ENCODE data around the gene MAMLD1. TPM values are rescaled to one million over a fixed set of nuclear protein-coding genes. Genes with fewer than 3 reads are reported as not detected.

The MAMLD1 gene
- total RNA-seq, 2 donors from 2014 or later: 7.9 to 8.3 TPM

- no peak for TF ChIP-seq CTCF (IDR thresholded peaks at IDR 0.05)
- DNase-seq (ENCODE audit: low spot score) (no peak), ATAC-seq (ENCODE audit: insufficient number of reproducible peaks, low FRiP score, low read depth) (no peak)
- Histone ChIP-seq H3K27ac (no peak overlapping the region), H3K36me3 (no peaks in the 10 kb centered on the region), H3K4me1 (ENCODE audit: control insufficient read depth in 1 of 2, low read depth in 2 of 2) (no peaks in the 10 kb centered on the region), H3K9me3 (no peaks in the 10 kb centered on the region), H3K27me3 (replicated peaks; ENCODE audit: insufficient read depth) (no peaks in the 10 kb centered on the region), H3K4me3 (no peak overlapping the region)
Measured at GRCh38 chrX:150464001-150464400, 100.9 kb downstream of the MAMLD1 start.

GRCh38 chrX:150465326-150465725 is 102.2 kb downstream of the MAMLD1 start:
- DNase-seq (ENCODE audit: low spot score) (no peak), ATAC-seq (ENCODE audit: insufficient number of reproducible peaks, low FRiP score, low read depth) (no peak)
- Histone ChIP-seq H3K27me3 (replicated peaks; ENCODE audit: insufficient read depth) (no peaks in the 10 kb centered on the region), H3K9me3 (no peaks in the 10 kb centered on the region), H3K27ac (no peak overlapping the region), H3K4me1 (ENCODE audit: control insufficient read depth in 1 of 2, low read depth in 2 of 2) (no peaks in the 10 kb centered on the region), H3K36me3 (no peaks in the 10 kb centered on the region), H3K4me3 (no peak overlapping the region)
- no peak for TF ChIP-seq CTCF (IDR thresholded peaks at IDR 0.05)

GRCh38 chrX:150465881-150466775 is 103.0 kb downstream of the MAMLD1 start:
- ATAC-seq (ENCODE audit: insufficient number of reproducible peaks, low FRiP score, low read depth) (no peak), DNase-seq (ENCODE audit: low spot score) (no peak)
- H3K27ac ChIP-seq: no peak overlapping the region

GRCh38 chrX:150472306-150472705 is 109.2 kb downstream of the MAMLD1 start:
- Histone ChIP-seq H3K27me3 (replicated peaks; ENCODE audit: insufficient read depth) (no peaks in the 10 kb centered on the region), H3K4me1 (ENCODE audit: control insufficient read depth in 1 of 2, low read depth in 2 of 2) (no peaks in the 10 kb centered on the region), H3K4me3 (no peak overlapping the region), H3K9me3 (no peaks in the 10 kb centered on the region), H3K27ac (no peak overlapping the region), H3K36me3 (no peaks in the 10 kb centered on the region)
- no peak for DNase-seq (ENCODE audit: low spot score)
- no peak for ATAC-seq (ENCODE audit: insufficient number of reproducible peaks, low FRiP score, low read depth)
- TF ChIP-seq CTCF (IDR thresholded peaks at IDR 0.05): no peak

More at GRCh38 chrX:150465881-150466775, 103.0 kb downstream of the MAMLD1 start:
- Histone ChIP-seq H3K36me3 (no peaks in the 10 kb centered on the region), H3K27me3 (replicated peaks; ENCODE audit: insufficient read depth) (no peaks in the 10 kb centered on the region), H3K4me3 (no peak overlapping the region), H3K9me3 (no peaks in the 10 kb centered on the region), H3K4me1 (ENCODE audit: control insufficient read depth in 1 of 2, low read depth in 2 of 2) (no peaks in the 10 kb centered on the region)
- TF ChIP-seq CTCF (IDR thresholded peaks at IDR 0.05): no peak

GRCh38 chrX:150473371-150473770 is 110.3 kb downstream of the MAMLD1 start:
- H3K36me3 ChIP-seq: no peaks in the 10 kb centered on the region
- no peak for DNase-seq (ENCODE audit: low spot score)
- H3K27ac ChIP-seq: no peak overlapping the region
- no peaks in the 10 kb centered on the region for H3K27me3 ChIP-seq (replicated peaks; ENCODE audit: insufficient read depth)
- no peaks in the 10 kb centered on the region for H3K9me3 ChIP-seq
- H3K4me1 ChIP-seq (ENCODE audit: control insufficient read depth in 1 of 2, low read depth in 2 of 2): no peaks in the 10 kb centered on the region
- no peak overlapping the region for H3K4me3 ChIP-seq
- no peak for TF ChIP-seq CTCF (IDR thresholded peaks at IDR 0.05)
- ATAC-seq (ENCODE audit: insufficient number of reproducible peaks, low FRiP score, low read depth): no peak

Data from thoracic aorta (tissue), 2 donors.